ENCODE data around the gene CYLD. TPM values are rescaled to one million over a fixed set of nuclear protein-coding genes. Genes with fewer than 3 reads are reported as not detected.

Gene CYLD
- total RNA-seq, 1 donor from 2014 or later: 33.2 TPM

DNA sequence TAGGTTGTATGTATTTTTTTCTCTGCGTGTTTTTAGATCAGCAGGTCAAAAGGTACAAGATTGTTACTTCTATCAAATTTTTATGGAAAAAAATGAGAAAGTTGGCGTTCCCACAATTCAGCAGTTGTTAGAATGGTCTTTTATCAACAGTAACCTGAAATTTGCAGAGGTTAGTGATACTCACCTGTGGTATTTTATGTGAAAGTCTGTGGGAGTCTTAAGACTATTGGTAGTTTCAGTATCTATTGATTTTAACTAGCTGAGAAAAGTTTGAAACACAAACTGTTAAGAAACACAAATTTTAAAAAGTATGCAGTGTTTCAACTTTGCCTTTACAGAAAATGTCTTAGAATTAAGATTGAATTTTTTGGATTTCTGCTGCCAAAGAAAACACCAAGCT, 49.6 kb downstream of the CYLD start:
- Histone ChIP-seq H3K36me3 (peaks cover 44 to 58% of the 10 kb centered on the region in 2 donors), H3K27me3 (no peaks in the 10 kb centered on the region), H3K4me1 (no peaks in the 10 kb centered on the region), H3K4me3 (no peak overlapping the region), H3K27ac (no peak overlapping the region), H3K9me3 (peaks cover 0 to 4% of the 10 kb centered on the region in 2 donors)
- intact Hi-C loops (cut with DNase I): no loop called here
- TF ChIP-seq, protein P1, sequence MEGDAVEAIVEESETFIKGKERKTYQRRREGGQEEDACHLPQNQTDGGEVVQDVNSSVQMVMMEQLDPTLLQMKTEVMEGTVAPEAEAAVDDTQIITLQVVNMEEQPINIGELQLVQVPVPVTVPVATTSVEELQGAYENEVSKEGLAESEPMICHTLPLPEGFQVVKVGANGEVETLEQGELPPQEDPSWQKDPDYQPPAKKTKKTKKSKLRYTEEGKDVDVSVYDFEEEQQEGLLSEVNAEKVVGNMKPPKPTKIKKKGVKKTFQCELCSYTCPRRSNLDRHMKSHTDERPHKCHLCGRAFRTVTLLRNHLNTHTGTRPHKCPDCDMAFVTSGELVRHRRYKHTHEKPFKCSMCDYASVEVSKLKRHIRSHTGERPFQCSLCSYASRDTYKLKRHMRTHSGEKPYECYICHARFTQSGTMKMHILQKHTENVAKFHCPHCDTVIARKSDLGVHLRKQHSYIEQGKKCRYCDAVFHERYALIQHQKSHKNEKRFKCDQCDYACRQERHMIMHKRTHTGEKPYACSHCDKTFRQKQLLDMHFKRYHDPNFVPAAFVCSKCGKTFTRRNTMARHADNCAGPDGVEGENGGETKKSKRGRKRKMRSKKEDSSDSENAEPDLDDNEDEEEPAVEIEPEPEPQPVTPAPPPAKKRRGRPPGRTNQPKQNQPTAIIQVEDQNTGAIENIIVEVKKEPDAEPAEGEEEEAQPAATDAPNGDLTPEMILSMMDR (IDR thresholded peaks at IDR 0.05): no peak
- DNase-seq (ENCODE audit: low spot score in 2 of 2): no peak

DNA sequence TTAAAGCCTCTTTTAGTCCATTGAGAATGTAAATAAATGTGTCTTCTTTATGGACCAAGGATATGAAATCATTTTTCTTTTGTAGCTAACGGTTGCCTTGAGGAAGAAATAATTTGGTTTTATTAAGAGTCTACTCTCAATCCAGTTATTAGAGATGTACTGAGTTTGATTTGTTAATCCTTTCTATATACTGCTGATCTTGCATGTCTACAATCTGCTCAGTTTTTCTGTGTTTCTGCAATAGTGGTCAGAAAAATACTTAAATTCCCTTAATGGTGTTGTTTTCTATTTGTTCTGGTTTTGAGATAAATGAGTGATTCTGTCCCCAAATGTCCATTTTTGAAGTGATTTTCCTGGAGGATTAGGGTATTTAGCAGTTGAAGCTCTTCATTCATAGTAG, 54.9 kb downstream of the CYLD start:
- intact Hi-C loops (cut with DNase I): no loop called here
- no peaks in the 10 kb centered on the region for H3K4me1 ChIP-seq
- no peak for DNase-seq (ENCODE audit: low spot score in 2 of 2)
- no peak overlapping the region for H3K27ac ChIP-seq
- H3K9me3 ChIP-seq: no peaks in the 10 kb centered on the region
- TF ChIP-seq, protein P1 (IDR thresholded peaks at IDR 0.05): no peak
- H3K27me3 ChIP-seq: no peaks in the 10 kb centered on the region
- peaks cover 41 to 56% of the 10 kb centered on the region in 2 donors for H3K36me3 ChIP-seq
- H3K4me3 ChIP-seq: no peak overlapping the region

DNA sequence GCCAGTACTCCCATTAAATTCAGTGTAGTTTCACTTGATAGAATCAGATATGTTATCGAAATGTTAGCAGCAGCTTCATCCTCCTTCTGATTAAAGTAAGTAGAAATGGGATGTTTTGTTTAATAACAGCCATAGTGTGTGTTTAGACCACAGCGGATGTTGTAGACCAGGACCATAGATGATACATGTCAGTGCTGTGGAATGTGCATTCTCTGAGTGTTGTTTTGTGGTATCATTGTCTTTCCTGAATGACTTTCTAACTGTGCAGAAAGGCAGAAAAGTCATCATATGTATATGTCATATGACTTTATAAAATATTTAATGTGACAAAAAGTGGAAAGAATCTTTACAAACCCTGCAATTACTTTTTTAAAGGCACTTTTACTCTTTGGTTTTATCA, 55.6 kb downstream of the CYLD start:
- Histone ChIP-seq H3K4me3 (no peak overlapping the region), H3K9me3 (no peaks in the 10 kb centered on the region)
- intact Hi-C loops (cut with DNase I): no loop called here

DNA sequence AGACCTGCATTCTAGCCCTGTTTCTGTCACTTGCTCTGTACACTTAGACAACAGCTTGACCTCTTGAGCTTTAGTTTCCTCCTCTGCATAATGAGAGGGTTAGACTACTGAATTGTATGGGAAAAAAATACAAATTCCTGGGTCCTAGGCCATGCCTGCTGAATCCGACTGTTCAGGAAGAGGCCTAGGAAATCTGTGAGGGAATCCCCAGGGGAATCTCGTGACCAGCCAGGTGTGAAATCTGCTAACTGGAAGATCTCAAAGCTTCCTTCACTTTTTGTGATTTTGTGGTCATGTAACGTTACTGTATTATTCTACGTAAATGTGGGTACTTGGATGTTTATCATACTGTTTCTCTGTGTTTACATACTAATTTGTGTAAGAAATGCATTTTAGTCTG, 58.2 kb downstream of the CYLD start:
- no peak for DNase-seq (ENCODE audit: low spot score in 2 of 2)
- Histone ChIP-seq H3K4me1 (no peaks in the 10 kb centered on the region), H3K27ac (no peak overlapping the region), H3K27me3 (no peaks in the 10 kb centered on the region), H3K36me3 (peaks cover 23 to 29% of the 10 kb centered on the region in 2 donors), H3K9me3 (no peaks in the 10 kb centered on the region), H3K4me3 (no peak overlapping the region)
- intact Hi-C loops (cut with DNase I): loop anchor here (10.0 kb wide), 2 partner anchors 425 to 945 kb away; partner anchors contain the start of gene ZNF423
- TF ChIP-seq, protein P1 (IDR thresholded peaks at IDR 0.05): no peak

More for the DNA sequence above, 55.6 kb downstream of the CYLD start:
- Histone ChIP-seq H3K27me3 (no peaks in the 10 kb centered on the region), H3K4me1 (no peaks in the 10 kb centered on the region), H3K36me3 (peaks cover 41 to 55% of the 10 kb centered on the region in 2 donors), H3K27ac (no peak overlapping the region)
- no peak for DNase-seq (ENCODE audit: low spot score in 2 of 2)
- TF ChIP-seq, protein P1 (IDR thresholded peaks at IDR 0.05): no peak

DNA sequence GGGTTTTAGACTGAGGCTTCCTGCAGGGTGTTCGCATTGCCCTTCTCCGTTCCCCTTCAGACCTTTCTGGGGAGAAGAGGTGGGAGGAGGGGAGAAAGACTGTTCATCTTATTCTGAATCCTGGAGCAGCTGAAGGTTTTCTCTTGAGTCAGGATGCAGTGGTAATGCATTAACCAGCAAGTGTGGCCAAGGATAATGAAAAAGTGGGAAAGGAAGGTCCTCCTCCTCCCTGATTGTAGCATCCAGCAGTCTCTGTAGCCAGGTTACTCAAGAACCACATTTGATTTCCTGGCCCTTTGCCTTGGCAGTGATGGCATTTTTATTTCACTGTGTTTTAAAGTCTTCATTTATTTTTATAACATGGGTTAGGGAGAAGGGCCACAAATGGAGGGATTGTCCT, 59.1 kb downstream of the CYLD start:
- no peak for DNase-seq (ENCODE audit: low spot score in 2 of 2)

More for the DNA sequence above, 59.1 kb downstream of the CYLD start:
- Histone ChIP-seq H3K4me3 (no peak overlapping the region), H3K36me3 (peaks cover 15 to 19% of the 10 kb centered on the region in 2 donors), H3K27me3 (no peaks in the 10 kb centered on the region), H3K9me3 (no peaks in the 10 kb centered on the region), H3K27ac (no peak overlapping the region), H3K4me1 (peaks cover 0 to 3% of the 10 kb centered on the region in 2 donors)
- intact Hi-C loops (cut with DNase I): loop anchor here (10.0 kb wide), 2 partner anchors 426 to 946 kb away; partner anchors contain the start of gene ZNF423
- TF ChIP-seq, protein P1 (IDR thresholded peaks at IDR 0.05): no peak

Measured in ascending aorta (tissue), 2 donors.